GM12865 (cell line): ENCODE measurements around the gene DNAJB1.
A peak's percentile ranks its signal among the peaks of the same experiment; 100 is the strongest.

ENCODE experiments used
- DNase-seq: peaks from one replicate; pipeline ENCODE4 v3.0.0; 2010; ENCODE audit warnings: low read depth
- H3K4me3 ChIP-seq: 2 replicates; pipeline ENCODE4 v1.5.1; 2011; ENCODE audit warnings: mild to moderate bottlenecking, low read depth, low read length, control low read depth
- CTCF ChIP-seq: IDR thresholded peaks from 2 replicates; pipeline ENCODE4 v1.5.1; 2011; ENCODE audit warnings: low read length, control low read depth, low read depth, inconsistent platforms; ENCODE audit not compliant: insufficient read depth; ENCODE audit errors: missing control alignments

DNAJB1 gene

GRCh38 chr19:14494910-14495671, 23.1 kb downstream of the DNAJB1 start:
- H3K4me3 ChIP-seq: peak overlapping the region; percentile 47
- DNase-seq: no peak
- TF ChIP-seq CTCF: no peak

- DNase-seq: no peak
- no peak for TF ChIP-seq CTCF
- H3K4me3 ChIP-seq: no peak overlapping the region
These were observed 23.8 kb downstream of the DNAJB1 start for GRCh38 chr19:14494411-14494810.

- DNase-seq: no peak
- H3K4me3 ChIP-seq: no peak overlapping the region
- TF ChIP-seq CTCF: no peak
These were observed 25.4 kb downstream of the DNAJB1 start for GRCh38 chr19:14492756-14493337.

GRCh38 chr19:14487370-14488125, 30.6 kb downstream of the DNAJB1 start:
- no peak for DNase-seq
- TF ChIP-seq CTCF: no peak
- no peak overlapping the region for H3K4me3 ChIP-seq

- no peak for DNase-seq
- TF ChIP-seq CTCF: no peak
- H3K4me3 ChIP-seq: no peak overlapping the region
These were observed 35.8 kb downstream of the DNAJB1 start for GRCh38 chr19:14482172-14482941.

GRCh38 chr19:14480700-14481079, 37.5 kb downstream of the DNAJB1 start:
- TF ChIP-seq CTCF: no peak
- no peak overlapping the region for H3K4me3 ChIP-seq
- no peak for DNase-seq
